Endometrial microvascular endothelial cells (primary cell): Measurements from ENCODE around the gene CCT5. TPM values are rescaled to one million over a fixed set of nuclear protein-coding genes. Genes with fewer than 3 reads are reported as not detected.
"Not testable (repeated sequence)": the region's sequence is repeated elsewhere in the genome, so short reads cannot be mapped to it uniquely, and the experiment has no call there.

Experiments used
- in situ Hi-C: cut with HindIII; loops from 2 replicates; pipeline ENCODE4 v1.10.0; 2017; ENCODE audit warnings: low sequenced_read_pairs, low pct_unique_long_range_greater_than_20kb; ENCODE audit errors: inconsistent ontology term
- total RNA-seq: library from RNA; depleted of rRNA; stranded (reverse); fragments of >200 nt; gene quantifications from one replicate; pipeline ENCODE4 v1.2.3, GENCODE V29; 2015; ENCODE audit errors: inconsistent ontology term

CCT5 gene
- total RNA-seq, 1 donor from 2014 or later, result 698 TPM

GRCh38 chr5:10243660-10244240, 6.3 kb upstream of the CCT5 start:
- in situ Hi-C loops, result no loop called here

DNA sequence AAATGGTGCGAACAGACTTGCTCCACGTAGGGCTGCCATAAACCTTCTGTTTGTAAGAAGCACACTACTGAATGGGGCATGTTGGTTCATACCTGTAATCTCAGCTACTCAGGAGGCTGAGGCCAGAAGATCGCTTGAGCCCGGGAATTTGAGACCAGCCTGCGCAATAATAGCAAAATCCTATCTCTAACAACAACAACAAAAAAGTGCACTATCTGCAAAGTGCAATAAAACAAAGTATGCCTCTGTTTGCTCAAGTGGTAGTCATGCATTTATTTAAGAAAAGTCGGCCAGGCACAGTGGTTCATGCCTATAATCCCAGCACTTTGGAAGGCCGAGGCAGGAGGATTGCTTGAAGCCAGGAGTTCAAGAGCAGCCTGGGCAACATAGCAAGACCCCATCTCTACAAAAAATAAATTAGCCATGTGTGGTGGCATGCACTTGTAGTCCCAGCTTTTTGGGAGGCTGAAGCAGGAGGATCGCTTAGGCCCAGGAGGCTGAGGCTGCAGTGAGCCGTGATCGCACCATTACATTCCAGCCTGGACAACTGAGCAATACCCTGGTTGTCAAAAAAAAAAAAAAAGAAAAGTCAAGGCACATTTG, 5.6 kb upstream of the CCT5 start:
- in situ Hi-C loops, result no loop called here

DNA sequence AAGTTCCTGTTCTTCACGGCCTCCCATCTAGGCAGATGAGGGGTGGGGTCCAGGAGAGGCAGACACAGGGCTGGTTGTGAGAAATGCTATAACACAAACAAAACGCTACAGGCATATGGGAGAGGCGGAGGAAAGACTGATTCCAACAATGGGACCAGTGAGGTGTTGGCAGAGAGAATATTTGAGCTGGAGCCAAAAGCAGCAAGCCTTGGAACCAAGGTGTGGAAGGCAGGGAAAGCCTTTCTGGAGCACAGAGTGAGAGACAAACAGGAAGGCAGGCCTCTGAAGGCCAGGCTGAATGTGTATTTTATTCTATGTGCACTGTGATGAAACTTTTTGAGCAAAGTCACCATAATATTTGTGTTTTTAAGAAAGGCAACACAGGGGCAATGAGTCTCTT, 3.3 kb upstream of the CCT5 start:
- in situ Hi-C loops, result no loop called here

- in situ Hi-C loops, result not testable (repeated sequence)
These were observed 2.9 kb upstream of the CCT5 start for GRCh38 chr5:10247217-10247616.

DNA sequence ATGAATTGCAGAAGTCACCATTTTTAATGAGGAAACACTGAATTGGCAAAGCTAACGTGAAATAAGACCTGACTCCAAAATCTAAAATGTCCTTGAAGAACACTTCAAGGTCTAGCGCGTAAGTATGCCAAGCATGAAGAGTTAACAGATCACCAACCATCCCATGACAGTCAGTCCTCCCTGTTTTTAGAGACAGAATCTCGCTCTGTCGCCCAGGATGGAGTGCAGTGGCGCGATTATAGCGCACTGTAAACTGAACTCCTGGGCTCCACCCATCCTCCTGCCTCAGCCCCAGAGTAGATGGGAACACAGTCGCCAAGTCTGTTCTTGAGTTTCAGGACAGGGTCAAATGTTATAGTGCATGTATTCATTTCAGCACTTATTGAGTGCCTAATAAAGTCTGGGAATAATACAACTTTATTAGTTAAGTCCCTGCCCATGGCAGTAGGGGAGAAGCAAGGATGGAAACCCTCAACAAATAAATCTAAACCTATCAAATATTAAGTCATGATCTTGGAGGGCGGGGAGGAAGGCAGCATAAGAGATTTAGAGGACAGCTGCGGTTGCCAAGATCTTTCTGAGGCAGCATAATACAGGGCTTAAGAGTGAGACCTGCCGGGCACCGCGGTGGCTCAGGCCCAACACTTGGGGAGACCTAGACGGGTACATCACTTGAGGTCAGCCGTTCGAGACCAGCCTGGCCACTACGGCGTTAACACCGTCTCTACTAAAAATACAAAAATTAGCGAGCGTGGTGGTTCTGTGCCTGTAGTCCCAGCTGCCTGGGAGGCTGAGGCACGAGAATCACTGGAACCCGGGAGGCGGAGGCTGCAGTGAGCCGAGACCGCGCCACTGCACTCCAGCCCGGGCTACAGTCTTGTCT, 1.5 kb upstream of the CCT5 start:
- in situ Hi-C loops, result no loop called here

DNA sequence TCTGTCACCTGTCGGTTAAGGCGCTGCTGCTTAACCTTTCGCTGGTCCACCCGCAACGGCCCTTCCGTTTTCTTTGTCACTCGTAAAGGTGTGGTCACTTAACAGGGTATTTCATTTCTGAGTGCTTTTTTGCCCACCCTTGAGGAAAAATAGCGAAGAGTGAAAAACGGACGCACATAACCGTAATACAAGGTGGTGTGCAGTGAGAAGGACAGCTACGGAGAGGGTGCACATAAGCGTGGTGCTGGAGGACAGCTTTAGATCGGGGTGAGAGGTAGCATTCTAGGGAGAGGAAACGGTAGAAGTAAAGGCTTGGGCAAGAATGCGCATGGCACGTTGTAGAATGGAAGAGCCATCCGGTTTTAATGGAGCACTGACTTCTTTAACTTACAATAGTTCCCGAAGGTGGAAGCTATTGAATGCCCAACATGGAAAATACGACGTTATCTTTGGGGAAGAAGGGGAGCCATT, 761 bp downstream of the CCT5 start:
- in situ Hi-C loops, result no loop called here

DNA sequence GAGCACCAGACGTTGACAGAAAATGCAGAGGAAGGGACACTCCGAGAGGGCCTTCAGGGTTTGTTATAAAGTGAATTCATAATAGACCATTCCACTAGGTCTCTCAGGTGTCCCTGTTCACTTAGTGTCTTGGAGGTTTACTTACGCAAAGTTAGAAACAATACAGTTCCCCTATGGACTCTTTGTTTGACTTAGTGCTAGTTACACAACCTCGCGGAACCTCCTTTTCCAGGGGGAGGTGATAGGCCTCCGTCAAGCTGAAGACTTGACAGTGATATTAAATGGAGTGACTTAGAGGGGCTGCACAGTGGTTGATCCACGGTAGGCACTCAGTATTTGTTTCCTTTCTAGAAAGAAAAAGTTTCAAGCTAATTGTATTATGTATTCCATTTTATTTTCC, 1.3 kb downstream of the CCT5 start:
- in situ Hi-C loops, result no loop called here

GRCh38 chr5:10253390-10253789, 3.3 kb downstream of the CCT5 start:
- in situ Hi-C loops, result no loop called here

DNA sequence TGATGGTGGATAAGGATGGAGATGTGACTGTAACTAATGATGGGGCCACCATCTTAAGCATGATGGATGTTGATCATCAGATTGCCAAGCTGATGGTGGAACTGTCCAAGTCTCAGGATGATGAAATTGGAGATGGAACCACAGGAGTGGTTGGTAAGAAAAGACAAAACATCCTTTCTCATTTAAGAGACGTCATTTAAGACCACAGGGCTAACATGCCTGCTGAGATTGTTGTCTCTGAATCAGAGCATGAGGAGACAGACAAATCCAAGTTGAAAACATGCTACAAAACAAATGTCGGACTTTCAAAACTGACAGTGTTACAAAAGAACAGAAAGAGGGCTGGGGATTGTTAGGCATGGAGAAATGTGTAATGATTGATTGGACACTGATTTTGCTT, 4.6 kb downstream of the CCT5 start:
- in situ Hi-C loops, result no loop called here

- in situ Hi-C loops, result no loop called here
These were observed 7.8 kb downstream of the CCT5 start for GRCh38 chr5:10257870-10258269.

- in situ Hi-C loops, result no loop called here
These were observed 9.8 kb downstream of the CCT5 start for GRCh38 chr5:10259899-10260298.

DNA sequence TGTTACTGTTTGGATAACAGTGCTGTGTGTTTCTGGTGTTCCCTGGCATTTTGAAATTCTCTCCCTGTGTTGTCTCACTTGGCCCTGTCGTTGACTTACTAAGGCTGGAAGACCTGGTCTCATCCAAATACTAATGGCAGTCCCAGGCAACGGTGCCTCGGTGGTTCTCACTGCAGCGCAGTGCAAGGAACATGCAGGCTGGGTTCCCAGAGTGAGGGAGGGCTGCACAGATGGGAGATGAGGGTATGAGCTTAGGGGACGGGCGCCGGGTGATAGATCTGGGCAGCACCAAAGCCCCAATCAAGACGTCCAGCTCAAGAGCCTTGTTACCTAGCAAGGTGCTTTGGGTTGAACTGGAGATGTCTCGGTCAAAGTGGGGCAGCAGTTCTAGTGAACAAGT, 11.0 kb downstream of the CCT5 start:
- in situ Hi-C loops, result no loop called here

DNA sequence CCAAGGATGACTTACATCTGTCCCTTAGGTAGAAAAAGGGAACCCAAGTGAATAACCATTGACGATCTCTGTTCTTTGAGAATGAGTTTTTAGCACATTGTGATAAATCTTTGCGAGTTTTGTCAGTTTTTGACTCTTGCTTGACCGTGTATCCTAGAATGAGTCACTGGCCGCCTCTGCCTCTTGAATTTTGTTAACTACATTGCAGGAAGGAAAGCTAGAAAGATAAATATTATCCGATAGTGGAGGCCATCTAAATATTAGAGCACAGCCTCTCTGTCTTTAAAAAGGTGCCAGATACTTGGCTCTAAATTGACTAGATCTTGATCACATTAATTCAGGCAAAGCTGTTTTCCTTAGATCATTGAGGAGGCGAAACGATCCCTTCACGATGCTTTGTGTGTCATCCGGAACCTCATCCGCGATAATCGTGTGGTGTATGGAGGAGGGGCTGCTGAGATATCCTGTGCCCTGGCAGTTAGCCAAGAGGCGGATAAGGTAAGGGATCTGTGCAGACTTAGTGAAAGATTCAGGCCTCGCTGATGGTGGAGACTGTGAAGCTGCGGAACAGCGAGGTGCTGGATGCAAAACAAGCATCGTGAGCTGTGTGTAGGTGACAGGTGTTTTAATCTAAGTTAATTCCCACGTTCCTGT, 12.2 kb downstream of the CCT5 start:
- in situ Hi-C loops, result no loop called here

DNA sequence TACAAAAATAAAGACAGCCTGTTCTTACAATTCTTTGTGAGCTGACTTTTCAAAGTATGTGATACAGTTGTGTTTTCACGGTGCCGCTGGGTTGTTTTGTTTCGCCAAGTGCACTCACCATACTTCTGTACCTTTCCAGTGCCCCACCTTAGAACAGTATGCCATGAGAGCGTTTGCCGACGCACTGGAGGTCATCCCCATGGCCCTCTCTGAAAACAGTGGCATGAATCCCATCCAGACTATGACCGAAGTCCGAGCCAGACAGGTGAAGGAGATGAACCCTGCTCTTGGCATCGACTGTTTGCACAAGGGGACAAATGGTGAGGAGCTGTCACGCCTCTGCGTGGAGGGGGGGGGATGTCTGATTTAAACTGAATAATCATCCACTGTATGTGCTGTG, 12.9 kb downstream of the CCT5 start:
- in situ Hi-C loops, result no loop called here

DNA sequence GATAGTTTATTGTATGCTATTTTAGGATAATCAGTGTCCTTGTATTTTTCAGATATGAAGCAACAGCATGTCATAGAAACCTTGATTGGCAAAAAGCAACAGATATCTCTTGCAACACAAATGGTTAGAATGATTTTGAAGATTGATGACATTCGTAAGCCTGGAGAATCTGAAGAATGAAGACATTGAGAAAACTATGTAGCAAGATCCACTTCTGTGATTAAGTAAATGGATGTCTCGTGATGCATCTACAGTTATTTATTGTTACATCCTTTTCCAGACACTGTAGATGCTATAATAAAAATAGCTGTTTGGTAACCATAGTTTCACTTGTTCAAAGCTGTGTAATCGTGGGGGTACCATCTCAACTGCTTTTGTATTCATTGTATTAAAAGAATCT, 14.5 kb downstream of the CCT5 start:
- in situ Hi-C loops, result no loop called here

DNA sequence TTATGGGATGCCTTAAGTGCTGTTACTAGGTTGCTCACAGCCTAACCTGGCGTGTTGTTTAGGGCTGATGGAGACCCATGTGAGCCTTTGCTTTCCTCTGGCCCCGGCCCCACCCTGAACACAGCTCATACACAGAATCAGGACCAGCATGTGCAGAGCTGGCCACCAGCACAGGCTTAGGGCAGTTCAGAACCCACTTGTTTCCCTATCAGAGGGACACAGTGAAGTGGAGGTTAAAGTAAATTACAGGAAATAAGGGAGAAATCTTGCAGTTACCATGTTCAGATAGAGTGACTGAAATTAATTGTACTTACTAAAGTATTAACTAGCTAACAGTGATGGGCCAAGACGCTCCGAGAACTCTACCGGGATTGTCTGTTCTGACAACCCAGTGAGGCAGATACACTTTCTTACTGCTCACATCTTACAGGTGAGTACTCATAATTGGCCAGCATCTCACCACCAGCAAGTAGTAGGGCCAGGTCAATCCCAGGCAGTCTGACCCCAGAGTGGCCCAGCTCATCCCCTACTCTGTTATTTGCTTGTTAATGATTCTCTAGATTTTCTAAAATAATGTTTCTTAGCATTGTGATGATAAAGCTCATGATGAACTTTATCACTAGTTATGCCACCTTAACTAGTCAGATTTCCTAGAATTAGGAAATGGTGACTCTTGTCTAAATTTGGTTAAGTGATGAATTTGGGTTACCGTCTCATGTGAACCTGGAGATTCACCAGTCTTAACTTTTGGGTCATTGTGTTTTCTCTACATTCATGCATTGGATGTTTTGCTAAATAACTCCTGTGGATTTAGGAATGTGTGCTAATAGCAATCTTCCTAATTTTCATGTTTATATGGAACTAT, 15.4 kb downstream of the CCT5 start:
- in situ Hi-C loops, result no loop called here

DNA sequence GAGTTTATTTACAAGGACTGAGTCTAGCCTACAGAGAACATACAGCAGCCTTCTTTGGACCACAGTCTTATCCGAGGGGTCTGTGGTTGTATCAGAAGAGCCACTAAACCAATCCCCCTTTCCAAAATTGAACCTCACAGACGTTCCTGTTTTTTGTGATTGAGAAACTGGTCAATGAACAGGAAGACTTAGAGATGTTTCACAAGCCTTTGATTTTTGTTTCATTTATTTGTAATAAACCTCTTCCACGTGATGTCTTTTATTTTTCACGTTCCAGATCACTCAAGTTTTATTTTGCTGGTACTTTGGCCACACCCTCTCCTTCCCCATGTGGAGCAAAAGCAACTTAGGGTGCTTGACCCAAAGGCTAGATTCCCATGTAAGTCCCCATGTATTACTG, 16.1 kb downstream of the CCT5 start:
- in situ Hi-C loops, result no loop called here

GRCh38 chr5:10266839-10267238, 16.8 kb downstream of the CCT5 start:
- in situ Hi-C loops, result no loop called here

- in situ Hi-C loops, result no loop called here
These were observed 18.0 kb downstream of the CCT5 start for GRCh38 chr5:10268100-10268499.
